ENCODE results near the gene EML3. TPM values are rescaled to one million over a fixed set of nuclear protein-coding genes. Genes with fewer than 3 reads are reported as not detected.

The EML3 gene
- total RNA-seq, 4 donors from 2014 or later = 39.5 to 61.0 (median 42.9) TPM

- intact Hi-C loops (cut with DNase I; ENCODE audit: low total_unique reads) = no loop called here
- H3K4me3 ChIP-seq (ENCODE audit: low read depth, poor library complexity, severe bottlenecking) = no peak overlapping the region
- no peak for DNase-seq (ENCODE audit: low spot score in 2 of 2)
- TF ChIP-seq CTCF (IDR thresholded peaks at IDR 0.05) (no peak), POLR2A (IDR thresholded peaks at IDR 0.05) (no peak)
- WGBS, 2 donors = 78 to 84% methylated on average over 4 of the region's 4 CpGs
These were observed 4.9 kb downstream of the EML3 start for GRCh38 chr11:62607714-62608113.

GRCh38 chr11:62605902-62606301, 6.7 kb downstream of the EML3 start:
- TF ChIP-seq CTCF (IDR thresholded peaks at IDR 0.05) (no peak), POLR2A (IDR thresholded peaks at IDR 0.05) (no peak)
- WGBS, 2 donors = 87 to 92% methylated on average over 15 of the region's 15 CpGs

GRCh38 chr11:62605467-62605866, 7.1 kb downstream of the EML3 start:
- intact Hi-C loops (cut with DNase I; ENCODE audit: low total_unique reads) = no loop called here
- WGBS, 2 donors = 89 to 100% methylated on average over 4 to 6 of the region's 6 CpGs
- no peak for DNase-seq (ENCODE audit: low spot score in 2 of 2)
- TF ChIP-seq POLR2A (IDR thresholded peaks at IDR 0.05) = no peak
- TF ChIP-seq CTCF (IDR thresholded peaks at IDR 0.05) = no peak
- H3K4me3 ChIP-seq (ENCODE audit: low read depth, poor library complexity, severe bottlenecking) = no peak overlapping the region

More at GRCh38 chr11:62605902-62606301, 6.7 kb downstream of the EML3 start:
- intact Hi-C loops (cut with DNase I; ENCODE audit: low total_unique reads) = no loop called here
- H3K4me3 ChIP-seq (ENCODE audit: low read depth, poor library complexity, severe bottlenecking) = no peak overlapping the region
- DNase-seq (ENCODE audit: low spot score in 2 of 2) = no peak

GRCh38 chr11:62604460-62605120, 8.0 kb downstream of the EML3 start:
- no peak overlapping the region for H3K4me3 ChIP-seq (ENCODE audit: low read depth, poor library complexity, severe bottlenecking)
- intact Hi-C loops (cut with DNase I; ENCODE audit: low total_unique reads) = no loop called here
- 81 to 84% methylated on average over 13 of the region's 13 CpGs for WGBS, 2 donors
- TF ChIP-seq CTCF (IDR thresholded peaks at IDR 0.05) = no peak
- no peak for TF ChIP-seq POLR2A (IDR thresholded peaks at IDR 0.05)
- no peak for DNase-seq (ENCODE audit: low spot score in 2 of 2)

GRCh38 chr11:62603776-62604299, 8.7 kb downstream of the EML3 start:
- 87 to 91% methylated on average over 8 of the region's 8 CpGs for WGBS, 2 donors
- no peak for DNase-seq (ENCODE audit: low spot score in 2 of 2)
- H3K4me3 ChIP-seq (ENCODE audit: low read depth, poor library complexity, severe bottlenecking) = no peak overlapping the region
- intact Hi-C loops (cut with DNase I; ENCODE audit: low total_unique reads) = no loop called here
- no peak for TF ChIP-seq CTCF (IDR thresholded peaks at IDR 0.05)
- no peak for TF ChIP-seq POLR2A (IDR thresholded peaks at IDR 0.05)

GRCh38 chr11:62603072-62603408, 9.5 kb downstream of the EML3 start:
- TF ChIP-seq POLR2A (IDR thresholded peaks at IDR 0.05) = no peak
- no peak for TF ChIP-seq CTCF (IDR thresholded peaks at IDR 0.05)
- WGBS, 2 donors = 9 to 37% methylated on average over 13 of the region's 13 CpGs
- peak overlapping the region; percentile 35 for H3K4me3 ChIP-seq (ENCODE audit: low read depth, poor library complexity, severe bottlenecking)
- DNase-seq (ENCODE audit: low spot score in 2 of 2) = no peak
- intact Hi-C loops (cut with DNase I; ENCODE audit: low total_unique reads) = no loop called here

Data from lower leg skin (tissue), 4 donors.